MCF 10A (cell line): ENCODE results near the gene MAP2K4. TPM values are rescaled to one million over a fixed set of nuclear protein-coding genes. Genes with fewer than 3 reads are reported as not detected.

Experiments
- BruUV-seq: library from RNA; stranded (reverse); fragments of 400-500 nt; replicated peaks from 2 replicates; lab custom pipeline; 2021; lab: Mats Ljungman, UMichigan
- CTCF ChIA-PET: fragments of 300-600 bp; sonication (Branson Sonifier 250); formaldehyde crosslinking; extraction: SDS; loops from one replicate; lab custom pipeline; 2021; ENCODE audit warnings: antibody characterized with exemption, inconsistent platforms; lab: Yijun Ruan, JAX
- POLR2A ChIA-PET: fragments of 300-600, 350-650 bp; sonication (Branson Sonifier 250); formaldehyde crosslinking; extraction: SDS; loops from one replicate; lab custom pipeline; 2020; ENCODE audit warnings: antibody characterized with exemption, inconsistent platforms; lab: Yijun Ruan, JAX
- DNase-seq: peaks from one replicate; pipeline ENCODE4 v3.0.0-alpha.2; 2018; ENCODE audit not compliant: unreplicated experiment
- H3K27ac Mint-ChIP-seq: one replicate; pipeline ENCODE4 v1.8.0; 2022; ENCODE audit warnings: mild to moderate bottlenecking, low read depth, mixed read lengths; ENCODE audit not compliant: unreplicated experiment
- H3K27me3 Mint-ChIP-seq: one replicate; pipeline ENCODE4 v1.8.0; 2022; ENCODE audit warnings: mixed read lengths; ENCODE audit not compliant: insufficient read depth, unreplicated experiment
- H3K36me3 Mint-ChIP-seq: one replicate; pipeline ENCODE4 v1.8.0; 2022; ENCODE audit warnings: mild to moderate bottlenecking, moderate library complexity, mixed read lengths; ENCODE audit not compliant: insufficient read depth, unreplicated experiment
- H3K4me1 Mint-ChIP-seq: one replicate; pipeline ENCODE4 v1.8.0; 2022; ENCODE audit warnings: mixed read lengths; ENCODE audit not compliant: insufficient read depth, unreplicated experiment
- H3K4me3 Mint-ChIP-seq: one replicate; pipeline ENCODE4 v1.8.0; 2022; ENCODE audit warnings: mild to moderate bottlenecking, moderate library complexity, mixed read lengths; ENCODE audit not compliant: unreplicated experiment
- H3K9me3 Mint-ChIP-seq: one replicate; pipeline ENCODE4 v1.8.0; 2022; ENCODE audit warnings: mixed read lengths; ENCODE audit not compliant: unreplicated experiment
- CTCF ChIP-seq: fragments of 200-600 bp; IDR thresholded peaks from one replicate; pipeline ENCODE4 v1.8.0; 2022; ENCODE audit warnings: antibody characterized with exemption, mild to moderate bottlenecking; ENCODE audit not compliant: unreplicated experiment
- intact Hi-C: fragments of 100-400 bp; cut with micrococcal nuclease; formaldehyde crosslinking; loops from 2 replicates; pipeline ENCODE4 v1.14.1; 2022
- total RNA-seq: library from RNA; stranded (reverse); gene quantifications from 2 replicates; pipeline ENCODE4 v1.2.3, GENCODE V29; 2022

Gene MAP2K4
- total RNA-seq, 1 experiment from 2014 or later = 29.2 TPM

DNA sequence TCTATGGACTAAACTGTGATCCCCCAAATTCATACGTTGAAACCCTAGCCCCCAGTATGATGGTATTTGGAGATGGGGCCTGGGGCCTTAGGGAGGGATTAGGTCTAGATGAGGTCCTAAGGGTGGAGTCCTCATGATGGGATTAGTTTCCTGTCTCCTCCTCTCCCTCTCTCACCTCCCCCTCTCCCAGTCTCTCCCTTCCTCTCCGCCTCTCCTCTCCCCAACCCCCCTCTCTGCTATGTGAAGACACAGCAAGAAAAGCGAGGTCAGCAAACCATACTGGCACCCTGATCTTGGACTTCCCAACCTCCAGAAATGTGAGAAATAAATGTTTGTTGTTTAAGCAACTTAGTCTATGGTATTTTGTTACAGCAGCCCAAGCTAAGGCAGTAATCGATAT lies 38.8 kb upstream of the MAP2K4 start:
- peaks cover 23% of the 10 kb centered on the region for H3K36me3 Mint-ChIP-seq
- no TSS peak for BruUV-seq
- no peak for TF ChIP-seq CTCF
- no peaks in the 10 kb centered on the region for H3K9me3 Mint-ChIP-seq
- H3K27ac Mint-ChIP-seq = peak overlapping the region; percentile 27
- H3K27me3 Mint-ChIP-seq = no peaks in the 10 kb centered on the region
- H3K4me1 Mint-ChIP-seq = peaks cover 7% of the 10 kb centered on the region
- ChIA-PET CTCF (interaction anchor here (0.6 to 7.5 kb wide), 11 partner anchors 8 to 1107 kb away, joined by 3 to 48 read pairs (median 5); partner anchors contain the start of gene ZNF18), POLR2A (interaction anchor here (1.2 to 2.7 kb wide), 3 partner anchors 15 to 41 kb away, joined by 3 to 15 read pairs (median 14); partner anchors contain the start of gene ZNF18)
- no peak for DNase-seq
- intact Hi-C loops = loop anchor here (10.0 kb wide), 4 partner anchors 237 to 1247 kb away; partner anchors contain the start of gene TMEM220
- no peak overlapping the region for H3K4me3 Mint-ChIP-seq

DNA sequence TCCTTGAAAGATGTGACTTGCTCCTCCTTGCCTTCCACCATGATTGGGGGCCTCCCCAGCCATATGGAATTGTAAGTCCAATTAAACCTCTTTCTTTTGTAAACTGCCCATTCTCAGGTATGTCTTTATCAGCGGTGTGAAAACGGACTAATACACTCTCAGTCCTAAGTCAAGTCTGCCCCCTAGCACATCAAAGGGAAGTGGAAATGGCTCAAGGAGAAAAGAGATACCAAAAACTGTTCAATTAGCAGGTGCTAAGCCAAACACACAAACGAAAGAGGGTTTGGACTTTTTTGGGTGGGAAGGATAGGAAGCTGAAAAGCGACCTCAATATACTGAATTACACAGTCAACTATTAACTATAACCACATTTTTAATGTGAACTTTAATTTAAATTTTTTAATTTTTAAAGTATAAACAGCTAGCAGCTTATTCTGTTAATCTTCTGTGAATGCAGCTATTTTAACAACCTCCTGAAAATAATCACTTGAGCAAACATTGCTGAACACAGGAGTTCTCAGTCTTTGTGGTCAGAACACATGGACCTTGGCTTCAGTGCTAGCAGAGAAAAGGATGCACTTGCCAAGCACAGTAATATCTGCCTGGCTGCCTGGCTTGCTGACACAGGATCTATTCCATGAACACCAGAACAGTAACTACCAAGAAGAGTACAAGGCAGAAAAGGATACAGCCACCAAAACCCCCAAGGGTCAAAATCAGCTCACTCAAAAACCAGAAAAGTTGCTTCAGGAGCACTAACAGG lies 34.3 kb upstream of the MAP2K4 start:
- Mint-ChIP-seq H3K9me3 (no peaks in the 10 kb centered on the region), H3K4me1 (peaks cover 6% of the 10 kb centered on the region), H3K36me3 (peaks cover 22% of the 10 kb centered on the region), H3K27ac (no peak overlapping the region), H3K4me3 (no peak overlapping the region), H3K27me3 (no peaks in the 10 kb centered on the region)
- no peak for TF ChIP-seq CTCF
- POLR2A ChIA-PET = interaction anchor here (1.1 to 2.9 kb wide), 4 partner anchors 11 to 50 kb away, joined by 4 to 13 read pairs (median 6); partner anchors contain the start of gene ZNF18
- intact Hi-C loops = loop anchor here (5.0 to 10.0 kb wide), 5 partner anchors 49 to 1252 kb away; partner anchors contain the start of gene TMEM220
- BruUV-seq = no TSS peak
- CTCF ChIA-PET = interaction anchor here (0.6 to 6.9 kb wide), 36 partner anchors 8 to 1376 kb away, joined by 3 to 66 read pairs (median 4); partner anchors contain the start of genes MAP2K4 and ZNF18
- DNase-seq = no peak

- Mint-ChIP-seq H3K27me3 (no peaks in the 10 kb centered on the region), H3K27ac (no peak overlapping the region), H3K36me3 (peaks cover 23% of the 10 kb centered on the region), H3K4me3 (no peak overlapping the region), H3K9me3 (no peaks in the 10 kb centered on the region), H3K4me1 (peaks cover 5% of the 10 kb centered on the region)
- intact Hi-C loops = loop anchor here (1.0 to 10.0 kb wide), 8 partner anchors 50 to 1252 kb away; partner anchors contain the start of gene TMEM220
- CTCF ChIA-PET = interaction anchor here (0.6 to 6.9 kb wide), 32 partner anchors 8 to 1376 kb away, joined by 3 to 66 read pairs (median 4); partner anchors contain the start of genes MAP2K4 and ZNF18
- POLR2A ChIA-PET = interaction anchor here (1.1 to 2.9 kb wide), 3 partner anchors 10 to 51 kb away, joined by 4 to 13 read pairs (median 7); partner anchors contain the start of gene ZNF18
- DNase-seq = peak; percentile 61
- peak; percentile 69 for TF ChIP-seq CTCF
- no TSS peak for BruUV-seq
Observed at GRCh38 chr17:11986942-11987329, 33.7 kb upstream of the MAP2K4 start.
